B cell (primary cell): ENCODE data around the gene SLAMF6. TPM values are rescaled to one million over a fixed set of nuclear protein-coding genes. Genes with fewer than 3 reads are reported as not detected.
A peak's percentile ranks its signal among the peaks of the same experiment; 100 is the strongest.
"Not testable (repeated sequence)": the region's sequence is repeated elsewhere in the genome, so short reads cannot be mapped to it uniquely, and the experiment has no call there.

Source experiments
- ATAC-seq: fragments of 200-7000 bp; cut with Tn5 transposase; one replicate; pipeline ENCODE4 v1.10.0; 2021; ENCODE audit warnings: low read depth, mild to moderate bottlenecking, moderate number of reproducible peaks, moderate library complexity
- CTCF ChIA-PET: fragments of 350-600 bp; sonication (Branson Sonifier 250); formaldehyde crosslinking; loops from one replicate; lab custom pipeline; 2021; ENCODE audit warnings: antibody characterized with exemption, inconsistent platforms; lab: Charles Lee
- POLR2A ChIA-PET: fragments of 350-600 bp; sonication (Branson Sonifier 250); formaldehyde crosslinking; loops from one replicate; lab custom pipeline; 2021; ENCODE audit warnings: antibody characterized with exemption; lab: Charles Lee
- DNase-seq: peaks from one replicate; pipeline ENCODE4 v3.0.0; 2013
- H2AFZ ChIP-seq: 2 replicates; pipeline ENCODE4 v1.6.1; 2012; ENCODE audit warnings: mild to moderate bottlenecking, low read depth, low read length; ENCODE audit not compliant: insufficient read depth, poor library complexity, severe bottlenecking
- H3K27ac ChIP-seq, 2 donors: 1 replicate in 1 of 2; 2 replicates in 1 of 2; pipeline ENCODE4 v1.5.1; 2012 to 2013; ENCODE audit warnings: low read length in 2 of 2, mild to moderate bottlenecking in 2 of 2, moderate library complexity in 1 of 2
- H3K27me3 ChIP-seq, 4 experiments: fragments of 200-600 bp in 1 of 4; sonication (generic) in 1 of 4; replicated peaks in 1 of 4; 1 replicate in 2 of 4; 2 replicates in 2 of 4; pipeline versions ENCODE4 v1.6.1 to v1.7.0; 2013 to 2016; ENCODE audit warnings: low read length in 3 of 4, mild to moderate bottlenecking in 2 of 4, mixed read lengths in 1 of 4, moderate library complexity in 1 of 4; ENCODE audit not compliant: insufficient read depth in 4 of 4, control insufficient read depth in 3 of 4; ENCODE audit errors: control extremely low read depth in 1 of 4
- H3K36me3 ChIP-seq, 2 experiments: replicated peaks in 1 of 2; 1 replicate in 1 of 2; 2 replicates in 1 of 2; pipeline versions ENCODE4 v1.6.1 to v1.7.1; 2013; ENCODE audit warnings: low read length in 1 of 2; ENCODE audit not compliant: insufficient read depth in 2 of 2, control insufficient read depth in 1 of 2; ENCODE audit errors: control extremely low read depth in 1 of 2, extremely low read depth in 1 of 2
- H3K4me1 ChIP-seq, 2 donors: fragments of 200-600 bp in 1 of 2; sonication (generic) in 1 of 2; 1 replicate in 1 of 2; 2 replicates in 1 of 2; pipeline versions ENCODE4 v1.5.1 to v1.6.1; 2013 to 2017; ENCODE audit warnings: low read length in 2 of 2; ENCODE audit not compliant: control insufficient read depth in 2 of 2, insufficient read depth in 2 of 2
- H3K4me2 ChIP-seq: replicated peaks from 2 replicates; pipeline ENCODE3; 2012; ENCODE audit warnings: mild to moderate bottlenecking, low read depth, low read length; ENCODE audit not compliant: poor library complexity, severe bottlenecking
- H3K4me3 ChIP-seq, 5 experiments: fragments of 200-600 bp in 1 of 5; sonication (generic) in 1 of 5; 1 replicate in 3 of 5; 2 replicates in 2 of 5; pipeline versions ENCODE4 v1.5.1 to v1.7.0; 2011 to 2016; ENCODE audit warnings: low read length in 4 of 5, mild to moderate bottlenecking in 4 of 5, low read depth in 2 of 5, control low read depth in 1 of 5, moderate library complexity in 1 of 5; ENCODE audit not compliant: insufficient read depth in 1 of 5; ENCODE audit errors: control extremely low read depth in 1 of 5, extremely low read depth in 1 of 5
- H3K79me2 ChIP-seq: fragments of 200-600 bp; sonication (generic); one replicate; pipeline ENCODE4 v1.6.0; 2016; ENCODE audit warnings: low read length; ENCODE audit not compliant: control insufficient read depth, insufficient read depth
- H3K9ac ChIP-seq: fragments of 200-600 bp; sonication (generic); 2 replicates; pipeline ENCODE4 v1.6.1; 2017; ENCODE audit warnings: mild to moderate bottlenecking, low read length, moderate library complexity
- H3K9me3 ChIP-seq, 3 donors: one replicate each; pipeline versions ENCODE4 v1.6.1 to v1.7.1; 2013; ENCODE audit warnings: low read length in 2 of 3; ENCODE audit not compliant: control insufficient read depth in 2 of 3, insufficient read depth in 1 of 3; ENCODE audit errors: control extremely low read depth in 1 of 3
- H4K20me1 ChIP-seq: 2 replicates; pipeline ENCODE4 v1.6.0; 2012; ENCODE audit warnings: mild to moderate bottlenecking, low read length; ENCODE audit not compliant: insufficient read depth, control insufficient read depth, poor library complexity, severe bottlenecking
- H3K27ac Mint-ChIP-seq: one replicate; pipeline ENCODE4 v1.8.0; 2021; ENCODE audit warnings: mixed read lengths
- H3K27me3 Mint-ChIP-seq: one replicate; pipeline ENCODE4 v1.8.0; 2021; ENCODE audit warnings: mixed read lengths
- H3K4me1 Mint-ChIP-seq: one replicate; pipeline ENCODE4 v1.8.0; 2021; ENCODE audit warnings: mixed read lengths
- H3K4me3 Mint-ChIP-seq: one replicate; pipeline ENCODE4 v1.8.0; 2021; ENCODE audit warnings: mixed read lengths
- H3K9me3 Mint-ChIP-seq: one replicate; pipeline ENCODE4 v1.8.0; 2022; ENCODE audit warnings: mixed read lengths; ENCODE audit not compliant: insufficient read depth
- CTCF ChIP-seq: fragments of 200-600 bp; IDR thresholded peaks from one replicate; pipeline ENCODE4 v1.8.0; 2022; ENCODE audit warnings: antibody characterized with exemption, mild to moderate bottlenecking
- EZH2 ChIP-seq: IDR thresholded peaks from 2 replicates; pipeline ENCODE4 v1.6.1; 2012; ENCODE audit warnings: borderline replicate concordance, low read depth, mild to moderate bottlenecking, moderate library complexity, low read length; ENCODE audit not compliant: insufficient read depth, poor library complexity, severe bottlenecking
- WGBS: methylation state at CpG from one replicate; pipeline ENCODE4 v1.1.5; 2013; ENCODE audit warnings: missing lambda C conversion rate; ENCODE audit not compliant: insufficient coverage; 5-methylcytosine and 5-hydroxymethylcytosine counted together
- intact Hi-C: fragments of 100-400 bp; cut with micrococcal nuclease; formaldehyde crosslinking; loops from one replicate; pipeline ENCODE4 v1.10.0; 2022
- polyA plus RNA-seq: library from polyadenylated mRNA; depleted of rRNA; stranded (reverse); fragments of >200 nt; gene quantifications from 2 replicates; pipeline ENCODE4 v1.2.3, GENCODE V29; 2012
- total RNA-seq, 2 donors: library from RNA; stranded (reverse); fragments of 120-200 nt in 1 of 2; gene quantifications; 1 replicate in 1 of 2; 2 replicates in 1 of 2; pipeline versions ENCODE4 v1.2.3 to v1.2.4, GENCODE V29; 2013 to 2022

SLAMF6 gene
- total and polyA plus RNA-seq, 2 donors (not counting 1 experiment from before 2014, with no cell fraction given): 64.8 to 79.6 TPM

- Histone ChIP-seq H3K9me3 (peaks cover 0 to 17% (median 7%) of the 10 kb centered on the region in 3 donors), H2AFZ (no peak overlapping the region), H3K79me2 (peaks cover 3% of the 10 kb centered on the region), H3K4me1 (peaks cover 54 to 57% of the 10 kb centered on the region in 2 donors), H4K20me1 (no peaks in the 10 kb centered on the region), H3K27me3 (no peaks in the 10 kb centered on the region), H3K4me2 (peak overlapping the region; percentile 22), H3K9ac (no peak overlapping the region), H3K27ac (peak overlapping the region; percentile 9 to 50), H3K4me3 (no peak overlapping the region), H3K36me3 (peaks cover 4 to 27% of the 10 kb centered on the region in 2 experiments)
- ATAC-seq (peak; percentile 54), DNase-seq (no peak)
- Mint-ChIP-seq H3K27me3 (no peaks in the 10 kb centered on the region), H3K9me3 (peaks cover 5% of the 10 kb centered on the region), H3K27ac (peak overlapping the region; percentile 83), H3K4me1 (peaks cover 58% of the 10 kb centered on the region), H3K4me3 (peak overlapping the region; percentile 8)
- 64% methylated on average over 1 of the region's 1 CpG for WGBS
- intact Hi-C loops: no loop called here
- CTCF ChIA-PET: interaction anchor here (0.9 to 3.8 kb wide), 7 partner anchors 13 to 124 kb away, joined by 3 to 23 read pairs (median 4); no protein-coding TSS in a partner anchor
- POLR2A ChIA-PET: interaction anchor here (0.6 to 1.4 kb wide), 5 partner anchors 18 to 50 kb away, joined by 3 to 7 read pairs (median 4); no protein-coding TSS in a partner anchor
- TF ChIP-seq CTCF (no peak), EZH2 (no peak)
Measured at GRCh38 chr1:160481979-160482596, 41.0 kb downstream of the SLAMF6 start.

DNA sequence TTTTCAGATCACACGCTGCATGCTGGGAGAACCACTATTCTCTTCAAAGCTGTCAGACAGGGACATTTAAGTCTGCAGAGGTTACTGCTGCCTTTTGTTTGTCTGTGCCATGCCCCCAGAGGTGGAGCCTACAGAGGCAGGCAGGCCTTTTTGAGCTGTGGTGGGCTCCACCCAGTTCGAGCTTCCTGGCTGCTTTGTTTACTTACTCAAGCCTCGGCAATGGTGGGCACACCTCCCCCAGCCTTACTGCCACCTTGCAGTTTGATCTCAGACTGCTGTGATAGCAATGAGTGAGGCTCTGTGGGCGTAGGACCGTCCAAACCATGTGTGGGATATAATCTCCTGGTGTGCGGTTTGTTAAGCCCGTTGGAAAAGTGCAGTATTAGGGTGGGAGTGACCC lies 42.3 kb downstream of the SLAMF6 start:
- intact Hi-C loops, H3K4me3 Mint-ChIP-seq, H3K27me3 ChIP-seq, CTCF ChIA-PET, H3K9ac ChIP-seq, DNase-seq, POLR2A ChIA-PET, H3K27me3 Mint-ChIP-seq, ATAC-seq, H3K79me2 ChIP-seq, H4K20me1 ChIP-seq, H3K9me3 Mint-ChIP-seq, H3K4me2 ChIP-seq, H2AFZ ChIP-seq, H3K4me3 ChIP-seq: not testable (repeated sequence)
- peak overlapping the region in 1 of 2 donors; percentile 33 for H3K27ac ChIP-seq
- H3K36me3 ChIP-seq: peaks cover under 1 to 14% of the 10 kb centered on the region in 2 experiments
- H3K27ac Mint-ChIP-seq: peak overlapping the region; percentile 83
- H3K9me3 ChIP-seq: peaks cover 0 to 17% (median 7%) of the 10 kb centered on the region in 3 donors
- 70% methylated on average over 4 of the region's 7 CpGs for WGBS
- peaks cover 59% of the 10 kb centered on the region for H3K4me1 Mint-ChIP-seq
- peaks cover 41 to 44% of the 10 kb centered on the region in 2 donors for H3K4me1 ChIP-seq

- Histone ChIP-seq H3K4me1 (peaks cover 44 to 46% of the 10 kb centered on the region in 2 donors), H3K9me3 (peaks cover 0 to 12% (median 7%) of the 10 kb centered on the region in 3 donors)
- H3K9ac ChIP-seq, H3K4me2 ChIP-seq, ATAC-seq, H2AFZ ChIP-seq, H3K27me3 ChIP-seq, H3K36me3 ChIP-seq, H3K4me3 ChIP-seq, H3K9me3 Mint-ChIP-seq, H3K27ac ChIP-seq, DNase-seq, H4K20me1 ChIP-seq, H3K79me2 ChIP-seq, H3K4me3 Mint-ChIP-seq, H3K27me3 Mint-ChIP-seq, intact Hi-C loops: not testable (repeated sequence)
- CTCF ChIA-PET: interaction anchor here (1.1 kb wide), 1 partner anchor 128 kb away, joined by 3 read pairs; no protein-coding TSS in a partner anchor
- Mint-ChIP-seq H3K4me1 (peaks cover 58% of the 10 kb centered on the region), H3K27ac (peak overlapping the region; percentile 1)
- POLR2A ChIA-PET: interaction anchor here (1.1 kb wide), 1 partner anchor 48 kb away, joined by 3 read pairs; no protein-coding TSS in a partner anchor
- 100% methylated on average over 1 of the region's 6 CpGs for WGBS
Measured at GRCh38 chr1:160479091-160479490, 44.0 kb downstream of the SLAMF6 start.
